ENCODE data around the gene L3MBTL4. TPM values are rescaled to one million over a fixed set of nuclear protein-coding genes. Genes with fewer than 3 reads are reported as not detected.

L3MBTL4 gene
- total RNA-seq, 1 donor from 2014 or later: under 0.01 TPM

- Histone ChIP-seq H3K27me3 (ENCODE audit: control insufficient read depth, insufficient read depth, low read length) (no peaks in the 10 kb centered on the region), H3K4me3 (ENCODE audit: low read depth, low read length) (no peak overlapping the region), H3K36me3 (ENCODE audit: control insufficient read depth, insufficient read depth, low read length) (no peaks in the 10 kb centered on the region)
- FAIRE-seq (no peak), DNase-seq (ENCODE audit: low read depth) (no peak)
- TF ChIP-seq CTCF (IDR thresholded peaks at IDR 0.05; ENCODE audit: insufficient read depth, low read length, severe bottlenecking): no peak
These were observed 499.8 kb downstream of the L3MBTL4 start for GRCh38 chr18:5914951-5915350.

GRCh38 chr18:5914016-5914415 is 500.7 kb downstream of the L3MBTL4 start:
- DNase-seq (ENCODE audit: low read depth) (no peak), FAIRE-seq (no peak)
- TF ChIP-seq CTCF (IDR thresholded peaks at IDR 0.05; ENCODE audit: insufficient read depth, low read length, severe bottlenecking): no peak
- Histone ChIP-seq H3K27me3 (ENCODE audit: control insufficient read depth, insufficient read depth, low read length) (no peaks in the 10 kb centered on the region), H3K36me3 (ENCODE audit: control insufficient read depth, insufficient read depth, low read length) (no peaks in the 10 kb centered on the region), H3K4me3 (ENCODE audit: low read depth, low read length) (no peak overlapping the region)

- H3K27me3 ChIP-seq (ENCODE audit: control insufficient read depth, insufficient read depth, low read length): no peaks in the 10 kb centered on the region
- no peaks in the 10 kb centered on the region for H3K36me3 ChIP-seq (ENCODE audit: control insufficient read depth, insufficient read depth, low read length)
- H3K4me3 ChIP-seq (ENCODE audit: low read depth, low read length): no peak overlapping the region
- FAIRE-seq (no peak), DNase-seq (ENCODE audit: low read depth) (no peak)
- no peak for TF ChIP-seq CTCF (IDR thresholded peaks at IDR 0.05; ENCODE audit: insufficient read depth, low read length, severe bottlenecking)
These were observed 502.1 kb downstream of the L3MBTL4 start for GRCh38 chr18:5912566-5912965.

- H3K36me3 ChIP-seq (ENCODE audit: control insufficient read depth, insufficient read depth, low read length): no peaks in the 10 kb centered on the region
- DNase-seq (ENCODE audit: low read depth): no peak
- H3K4me3 ChIP-seq (ENCODE audit: low read depth, low read length): no peak overlapping the region
- TF ChIP-seq CTCF (IDR thresholded peaks at IDR 0.05; ENCODE audit: insufficient read depth, low read length, severe bottlenecking): no peak
- no peaks in the 10 kb centered on the region for H3K27me3 ChIP-seq (ENCODE audit: control insufficient read depth, insufficient read depth, low read length)
- FAIRE-seq: no peak
These were observed 505.6 kb downstream of the L3MBTL4 start for GRCh38 chr18:5909125-5909524.
